Breast epithelium (tissue), 4 donors: ENCODE results near the gene FBXL7. TPM values are rescaled to one million over a fixed set of nuclear protein-coding genes. Genes with fewer than 3 reads are reported as not detected.

Experiments used
- DNase-seq, 2 donors: peaks; one replicate each; pipeline ENCODE4 v3.0.0-alpha.2; 2019; ENCODE audit warnings: low spot score in 2 of 2
- H3K27ac ChIP-seq, 2 donors: fragments of 200-600 bp; sonication (generic) in 1 of 2; one replicate each; pipeline ENCODE4 v1.5.1; 2016 to 2019; ENCODE audit warnings: mild to moderate bottlenecking in 1 of 2
- H3K27me3 ChIP-seq, 2 donors: fragments of 200-600 bp; sonication (generic) in 1 of 2; one replicate each; pipeline versions ENCODE4 v1.5.1 to v1.6.0; 2017 to 2019; ENCODE audit warnings: control low read depth in 1 of 2, mild to moderate bottlenecking in 1 of 2
- H3K36me3 ChIP-seq: fragments of 200-600 bp; one replicate; pipeline ENCODE4 v1.5.1; 2019
- H3K4me1 ChIP-seq, 2 donors: fragments of 200-600 bp; sonication (generic); one replicate each; pipeline ENCODE4 v1.5.1; 2016 to 2019; ENCODE audit warnings: control low read depth in 1 of 2
- H3K4me3 ChIP-seq, 3 donors: fragments of 200-600 bp; sonication (generic); 1 replicate in 2 of 3; 2 replicates in 1 of 3; pipeline ENCODE4 v1.5.1; 2016 to 2019; ENCODE audit warnings: mild to moderate bottlenecking in 3 of 3, moderate library complexity in 2 of 3
- H3K9me3 ChIP-seq, 2 donors: fragments of 200-600 bp; sonication (generic) in 1 of 2; one replicate each; pipeline ENCODE4 v1.5.1; 2016 to 2019; ENCODE audit warnings: control low read depth in 1 of 2
- POLR2A ChIP-seq: fragments of 450-650 bp; IDR thresholded peaks from one replicate; pipeline ENCODE4 v1.6.1; 2016; ENCODE audit warnings: antibody characterized with exemption, mild to moderate bottlenecking, moderate library complexity
- POLR2AphosphoS5 ChIP-seq, 3 donors: sonication (generic); formaldehyde crosslinking; IDR thresholded peaks; one replicate each; pipeline ENCODE4 v1.6.1; 2017; ENCODE audit warnings: antibody characterized with exemption in 3 of 3
- intact Hi-C: fragments of 100-400 bp; cut with DNase I; formaldehyde crosslinking; loops from one replicate; pipeline ENCODE4 v1.15.1; 2023; ENCODE audit warnings: low total_unique reads
- total RNA-seq, 3 donors: library from RNA; depleted of rRNA; stranded (reverse); fragments of >200 nt; gene quantifications; one replicate each; pipeline ENCODE4 v1.1.0, GENCODE V29; 2016
- TF ChIP-seq, protein P1 (sequence below), 3 donors: fragments of 450-650 bp; IDR thresholded peaks; one replicate each; pipeline ENCODE4 v1.5.1; 2016 to 2017; ENCODE audit warnings: antibody characterized with exemption in 3 of 3, mild to moderate bottlenecking in 3 of 3, moderate library complexity in 3 of 3

FBXL7 gene
- total RNA-seq, 3 donors from 2014 or later, result 6.9 to 17.3 (median 10.8) TPM

DNA sequence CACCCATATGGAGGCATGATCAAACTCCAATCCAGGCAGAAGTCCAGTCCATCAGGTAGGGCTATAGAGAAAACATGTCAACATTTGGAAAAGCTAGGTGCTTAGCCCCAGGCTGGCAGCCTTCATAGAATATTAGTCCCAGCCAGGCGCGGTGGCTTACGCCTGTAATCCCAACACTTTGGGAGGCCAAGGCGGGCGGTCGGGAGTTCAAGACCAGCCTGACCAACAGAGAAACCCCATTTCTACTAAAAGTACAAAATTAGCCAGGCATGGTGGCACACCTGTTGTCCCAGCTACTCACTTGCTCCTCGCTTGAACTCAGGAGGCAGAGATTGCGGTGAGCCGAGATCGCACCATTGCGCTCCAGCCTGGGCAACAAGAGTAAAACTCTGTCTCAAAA, 393.9 kb downstream of the FBXL7 start:
- intact Hi-C loops, result no loop called here
- H3K4me1 ChIP-seq, result no peaks in the 10 kb centered on the region
- H3K27me3 ChIP-seq, result no peaks in the 10 kb centered on the region
- H3K4me3 ChIP-seq, result no peak overlapping the region
- no peaks in the 10 kb centered on the region for H3K9me3 ChIP-seq
- H3K36me3 ChIP-seq, result no peaks in the 10 kb centered on the region
- no peak for DNase-seq
- no peak overlapping the region for H3K27ac ChIP-seq
- no peak for TF ChIP-seq POLR2AphosphoS5 (IDR thresholded peaks at IDR 0.05)
- TF ChIP-seq, protein P1, sequence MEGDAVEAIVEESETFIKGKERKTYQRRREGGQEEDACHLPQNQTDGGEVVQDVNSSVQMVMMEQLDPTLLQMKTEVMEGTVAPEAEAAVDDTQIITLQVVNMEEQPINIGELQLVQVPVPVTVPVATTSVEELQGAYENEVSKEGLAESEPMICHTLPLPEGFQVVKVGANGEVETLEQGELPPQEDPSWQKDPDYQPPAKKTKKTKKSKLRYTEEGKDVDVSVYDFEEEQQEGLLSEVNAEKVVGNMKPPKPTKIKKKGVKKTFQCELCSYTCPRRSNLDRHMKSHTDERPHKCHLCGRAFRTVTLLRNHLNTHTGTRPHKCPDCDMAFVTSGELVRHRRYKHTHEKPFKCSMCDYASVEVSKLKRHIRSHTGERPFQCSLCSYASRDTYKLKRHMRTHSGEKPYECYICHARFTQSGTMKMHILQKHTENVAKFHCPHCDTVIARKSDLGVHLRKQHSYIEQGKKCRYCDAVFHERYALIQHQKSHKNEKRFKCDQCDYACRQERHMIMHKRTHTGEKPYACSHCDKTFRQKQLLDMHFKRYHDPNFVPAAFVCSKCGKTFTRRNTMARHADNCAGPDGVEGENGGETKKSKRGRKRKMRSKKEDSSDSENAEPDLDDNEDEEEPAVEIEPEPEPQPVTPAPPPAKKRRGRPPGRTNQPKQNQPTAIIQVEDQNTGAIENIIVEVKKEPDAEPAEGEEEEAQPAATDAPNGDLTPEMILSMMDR (IDR thresholded peaks at IDR 0.05), result no peak
- TF ChIP-seq POLR2A, result no peak

- Histone ChIP-seq H3K9me3 (no peaks in the 10 kb centered on the region), H3K4me1 (no peaks in the 10 kb centered on the region), H3K36me3 (no peaks in the 10 kb centered on the region), H3K27me3 (no peaks in the 10 kb centered on the region), H3K27ac (no peak overlapping the region), H3K4me3 (no peak overlapping the region)
- TF ChIP-seq, protein P1 (IDR thresholded peaks at IDR 0.05), result no peak
- TF ChIP-seq POLR2AphosphoS5 (IDR thresholded peaks at IDR 0.05) (no peak), POLR2A (no peak)
- intact Hi-C loops, result no loop called here
- DNase-seq, result no peak
Observed at GRCh38 chr5:15897656-15898055, 397.7 kb downstream of the FBXL7 start.

- H3K36me3 ChIP-seq, result no peaks in the 10 kb centered on the region
- H3K4me1 ChIP-seq, result no peaks in the 10 kb centered on the region
- no peaks in the 10 kb centered on the region for H3K27me3 ChIP-seq
- H3K9me3 ChIP-seq, result no peaks in the 10 kb centered on the region
- DNase-seq, result no peak
- intact Hi-C loops, result no loop called here
- no peak for TF ChIP-seq POLR2AphosphoS5 (IDR thresholded peaks at IDR 0.05)
- no peak for TF ChIP-seq POLR2A
- TF ChIP-seq, protein P1 (IDR thresholded peaks at IDR 0.05), result no peak
- H3K27ac ChIP-seq, result no peak overlapping the region
- no peak overlapping the region for H3K4me3 ChIP-seq
Observed at GRCh38 chr5:15898641-15899040, 398.7 kb downstream of the FBXL7 start.

DNA sequence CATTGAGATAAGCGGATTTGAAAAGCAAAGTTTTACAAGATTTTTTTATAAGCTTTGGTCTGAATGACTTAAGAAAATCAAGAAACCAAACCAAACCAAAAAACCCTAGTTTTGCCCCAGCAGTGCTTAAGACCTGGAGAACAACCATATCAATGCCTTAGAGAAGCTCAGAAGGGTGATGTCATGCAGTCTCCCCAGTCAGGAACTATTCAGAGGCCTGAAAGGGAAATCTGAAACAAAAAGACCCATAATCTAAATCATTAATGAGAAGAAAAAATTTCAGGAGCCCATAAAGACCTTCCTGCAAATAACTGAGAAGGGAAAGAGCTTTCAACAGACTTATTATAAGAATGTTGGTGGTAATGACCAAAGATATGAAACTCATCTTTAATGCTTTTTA, 399.5 kb downstream of the FBXL7 start:
- intact Hi-C loops, result no loop called here
- TF ChIP-seq POLR2A (no peak), POLR2AphosphoS5 (IDR thresholded peaks at IDR 0.05) (no peak)
- TF ChIP-seq, protein P1 (IDR thresholded peaks at IDR 0.05), result no peak
- H3K4me1 ChIP-seq, result no peaks in the 10 kb centered on the region

GRCh38 chr5:15901151-15901550, 401.2 kb downstream of the FBXL7 start:
- H3K27me3 ChIP-seq, result no peaks in the 10 kb centered on the region
- DNase-seq, result no peak
- TF ChIP-seq POLR2A, result no peak
- TF ChIP-seq, protein P1 (IDR thresholded peaks at IDR 0.05), result no peak
- TF ChIP-seq POLR2AphosphoS5 (IDR thresholded peaks at IDR 0.05), result no peak

More for the DNA sequence above, 399.5 kb downstream of the FBXL7 start:
- no peak for DNase-seq
- Histone ChIP-seq H3K27ac (no peak overlapping the region), H3K36me3 (no peaks in the 10 kb centered on the region), H3K27me3 (no peaks in the 10 kb centered on the region), H3K9me3 (no peaks in the 10 kb centered on the region), H3K4me3 (no peak overlapping the region)

More at GRCh38 chr5:15901151-15901550, 401.2 kb downstream of the FBXL7 start:
- no peak overlapping the region for H3K4me3 ChIP-seq
- no peaks in the 10 kb centered on the region for H3K4me1 ChIP-seq
- H3K9me3 ChIP-seq, result no peaks in the 10 kb centered on the region
- H3K36me3 ChIP-seq, result no peaks in the 10 kb centered on the region
- H3K27ac ChIP-seq, result no peak overlapping the region
- intact Hi-C loops, result no loop called here
